ENCODE measurements around the gene TASOR.
"Not testable (repeated sequence)": the region's sequence is repeated elsewhere in the genome, so short reads cannot be mapped to it uniquely, and the experiment has no call there.

The TASOR gene

DNA sequence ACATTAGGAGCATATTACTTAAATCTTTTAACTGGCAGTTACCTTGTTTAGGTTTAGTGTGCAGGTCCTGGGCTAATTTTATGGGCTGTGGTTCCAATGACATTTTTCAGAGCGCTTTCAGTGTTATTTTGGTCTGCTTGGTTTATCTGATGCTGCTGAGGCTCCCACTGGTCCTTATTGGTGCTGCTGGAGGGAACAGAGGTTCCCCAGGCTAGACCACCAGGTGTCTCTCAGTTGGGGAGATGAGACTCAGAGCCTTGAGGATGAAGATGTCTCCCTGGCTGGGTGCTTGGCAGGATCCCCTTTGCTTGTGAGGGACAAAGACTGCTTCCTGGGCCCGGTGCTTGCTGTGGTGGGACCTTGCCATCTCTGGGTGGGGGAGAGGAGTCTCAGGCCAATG, 28.3 kb upstream of the TASOR start:
- no peak overlapping the region for H3K4me3 ChIP-seq (ENCODE audit: low read depth, low read length)
- no peak for DNase-seq (ENCODE audit: low read depth)
- TF ChIP-seq, protein P1, sequence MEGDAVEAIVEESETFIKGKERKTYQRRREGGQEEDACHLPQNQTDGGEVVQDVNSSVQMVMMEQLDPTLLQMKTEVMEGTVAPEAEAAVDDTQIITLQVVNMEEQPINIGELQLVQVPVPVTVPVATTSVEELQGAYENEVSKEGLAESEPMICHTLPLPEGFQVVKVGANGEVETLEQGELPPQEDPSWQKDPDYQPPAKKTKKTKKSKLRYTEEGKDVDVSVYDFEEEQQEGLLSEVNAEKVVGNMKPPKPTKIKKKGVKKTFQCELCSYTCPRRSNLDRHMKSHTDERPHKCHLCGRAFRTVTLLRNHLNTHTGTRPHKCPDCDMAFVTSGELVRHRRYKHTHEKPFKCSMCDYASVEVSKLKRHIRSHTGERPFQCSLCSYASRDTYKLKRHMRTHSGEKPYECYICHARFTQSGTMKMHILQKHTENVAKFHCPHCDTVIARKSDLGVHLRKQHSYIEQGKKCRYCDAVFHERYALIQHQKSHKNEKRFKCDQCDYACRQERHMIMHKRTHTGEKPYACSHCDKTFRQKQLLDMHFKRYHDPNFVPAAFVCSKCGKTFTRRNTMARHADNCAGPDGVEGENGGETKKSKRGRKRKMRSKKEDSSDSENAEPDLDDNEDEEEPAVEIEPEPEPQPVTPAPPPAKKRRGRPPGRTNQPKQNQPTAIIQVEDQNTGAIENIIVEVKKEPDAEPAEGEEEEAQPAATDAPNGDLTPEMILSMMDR (conservative IDR thresholded peaks at IDR 0.05; ENCODE audit: low read depth, low read length) = no peak

DNA sequence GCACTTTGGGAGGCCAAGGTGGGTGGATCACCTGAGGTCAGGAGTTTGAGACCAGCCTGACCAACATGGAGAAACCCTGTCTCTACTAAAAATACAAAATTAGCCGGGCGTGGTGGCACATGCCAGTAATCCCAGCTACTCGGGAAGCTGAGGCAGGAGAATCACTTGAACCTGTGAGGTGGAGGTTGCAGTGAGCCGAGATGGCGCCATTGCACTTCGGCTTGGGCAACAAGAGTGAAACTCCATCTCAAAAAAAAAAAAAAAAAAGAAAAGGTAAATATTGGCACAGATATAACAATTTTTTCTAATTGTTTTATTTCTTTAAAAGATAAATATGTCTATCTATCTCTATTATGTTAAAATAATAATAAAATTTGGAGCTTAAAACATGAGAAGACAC, 24.3 kb upstream of the TASOR start:
- not testable (repeated sequence) for DNase-seq (ENCODE audit: low read depth); H3K4me3 ChIP-seq (ENCODE audit: low read depth, low read length)

DNA sequence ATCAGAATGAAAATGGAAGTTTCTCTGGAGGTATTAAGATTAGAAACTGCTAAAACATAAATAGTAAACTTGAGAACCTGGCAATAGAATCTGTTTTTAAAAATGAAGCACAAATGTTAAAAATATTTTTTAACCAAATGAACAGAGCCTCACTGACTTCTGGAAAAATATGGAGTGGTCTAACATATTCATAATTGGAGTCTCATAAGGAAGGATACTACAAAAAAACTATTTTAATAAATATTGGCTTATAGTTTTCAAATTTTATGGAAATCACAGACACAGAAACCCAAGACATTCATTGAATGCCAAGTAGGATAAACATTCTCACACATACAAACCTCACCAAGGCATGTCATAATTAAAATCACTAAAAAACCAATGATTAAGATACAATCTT, 23.6 kb upstream of the TASOR start:
- TF ChIP-seq, protein P1 (conservative IDR thresholded peaks at IDR 0.05; ENCODE audit: low read depth, low read length) = no peak
- no peak overlapping the region for H3K4me3 ChIP-seq (ENCODE audit: low read depth, low read length)
- DNase-seq (ENCODE audit: low read depth) = no peak

DNA sequence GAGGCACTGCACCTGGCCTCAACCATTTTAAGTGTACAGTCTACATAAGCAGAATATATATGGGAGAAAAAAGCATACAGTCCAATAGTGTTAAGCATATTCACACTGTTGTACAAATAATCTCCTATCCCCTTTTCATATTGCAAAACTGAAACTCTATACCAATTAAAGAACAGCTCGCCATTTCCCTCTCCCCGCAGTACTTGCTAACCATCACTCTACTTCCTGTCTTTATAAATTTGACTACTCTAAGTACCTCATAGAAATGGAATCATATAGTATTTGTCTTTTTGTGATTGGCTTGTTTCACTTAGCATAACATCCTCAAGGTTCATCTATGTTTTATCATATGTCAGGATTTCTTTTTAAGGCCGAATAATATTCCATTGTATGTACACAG, 21.6 kb upstream of the TASOR start:
- TF ChIP-seq, protein P1 (conservative IDR thresholded peaks at IDR 0.05; ENCODE audit: low read depth, low read length) = no peak
- DNase-seq (ENCODE audit: low read depth) = no peak

DNA sequence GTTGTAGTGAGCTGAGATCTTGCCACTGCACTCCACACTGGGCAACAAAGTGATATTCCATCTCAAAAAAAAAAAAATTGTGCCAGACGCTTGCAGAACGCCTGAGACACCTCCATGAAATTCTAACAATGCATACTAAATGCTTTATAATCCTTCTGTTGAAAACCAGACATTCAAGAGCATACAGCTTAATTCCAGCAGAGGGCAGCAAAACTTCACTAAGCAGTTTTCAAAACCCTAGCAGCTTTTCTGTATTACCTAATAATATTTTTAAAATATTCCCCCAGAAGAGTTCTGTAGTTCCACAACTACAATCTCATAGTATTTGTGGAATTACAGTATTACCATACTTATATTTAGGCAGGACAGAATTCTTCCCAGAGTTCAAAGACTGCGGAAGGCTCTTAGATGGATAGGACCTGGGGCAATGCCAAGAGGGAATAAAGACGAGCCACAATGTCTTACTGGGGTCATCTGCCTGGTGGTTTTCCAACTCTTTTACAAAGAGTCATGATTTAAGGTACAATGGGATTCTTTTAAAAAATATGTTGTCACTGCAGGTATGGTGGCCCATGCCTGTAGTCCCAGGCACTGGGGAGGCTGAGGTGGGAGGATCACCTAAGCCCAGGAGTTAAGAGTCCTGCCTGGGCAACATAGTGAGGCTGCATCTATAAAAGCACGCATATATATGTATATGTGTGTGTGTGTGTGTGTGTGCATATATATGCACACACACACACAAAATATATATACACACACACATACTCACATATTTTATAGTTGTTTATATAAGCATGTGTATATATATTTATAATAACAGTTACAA, 19.6 kb upstream of the TASOR start:
- peak; percentile 87 for DNase-seq (ENCODE audit: low read depth)
- TF ChIP-seq, protein P1 (conservative IDR thresholded peaks at IDR 0.05; ENCODE audit: low read depth, low read length) = peak; percentile 79

More for the DNA sequence above, 21.6 kb upstream of the TASOR start:
- H3K4me3 ChIP-seq (ENCODE audit: low read depth, low read length) = no peak overlapping the region

DNA sequence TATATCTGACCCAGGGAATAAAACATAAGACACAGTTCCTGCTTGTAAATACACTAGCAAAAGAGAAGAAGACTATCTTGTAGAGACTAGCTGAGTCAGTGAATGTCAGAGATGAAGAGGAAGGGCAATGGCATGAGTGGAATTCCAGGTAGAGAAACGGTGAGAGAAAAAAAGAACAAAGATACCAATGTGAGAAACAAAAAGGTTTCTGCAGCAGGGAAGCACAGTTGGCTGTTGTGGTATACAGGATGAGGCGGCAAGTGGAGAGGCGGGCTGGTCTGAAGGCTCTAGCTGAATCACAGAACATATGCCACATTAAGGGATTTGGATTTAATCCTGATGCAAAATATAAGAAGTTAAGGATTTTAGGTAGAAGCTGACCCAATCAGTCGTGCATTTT, 17.1 kb upstream of the TASOR start:
- no peak for DNase-seq (ENCODE audit: low read depth)
- H3K4me3 ChIP-seq (ENCODE audit: low read depth, low read length) = no peak overlapping the region
- TF ChIP-seq, protein P1 (conservative IDR thresholded peaks at IDR 0.05; ENCODE audit: low read depth, low read length) = no peak

More for the DNA sequence above, 19.6 kb upstream of the TASOR start:
- no peak overlapping the region for H3K4me3 ChIP-seq (ENCODE audit: low read depth, low read length)

DNA sequence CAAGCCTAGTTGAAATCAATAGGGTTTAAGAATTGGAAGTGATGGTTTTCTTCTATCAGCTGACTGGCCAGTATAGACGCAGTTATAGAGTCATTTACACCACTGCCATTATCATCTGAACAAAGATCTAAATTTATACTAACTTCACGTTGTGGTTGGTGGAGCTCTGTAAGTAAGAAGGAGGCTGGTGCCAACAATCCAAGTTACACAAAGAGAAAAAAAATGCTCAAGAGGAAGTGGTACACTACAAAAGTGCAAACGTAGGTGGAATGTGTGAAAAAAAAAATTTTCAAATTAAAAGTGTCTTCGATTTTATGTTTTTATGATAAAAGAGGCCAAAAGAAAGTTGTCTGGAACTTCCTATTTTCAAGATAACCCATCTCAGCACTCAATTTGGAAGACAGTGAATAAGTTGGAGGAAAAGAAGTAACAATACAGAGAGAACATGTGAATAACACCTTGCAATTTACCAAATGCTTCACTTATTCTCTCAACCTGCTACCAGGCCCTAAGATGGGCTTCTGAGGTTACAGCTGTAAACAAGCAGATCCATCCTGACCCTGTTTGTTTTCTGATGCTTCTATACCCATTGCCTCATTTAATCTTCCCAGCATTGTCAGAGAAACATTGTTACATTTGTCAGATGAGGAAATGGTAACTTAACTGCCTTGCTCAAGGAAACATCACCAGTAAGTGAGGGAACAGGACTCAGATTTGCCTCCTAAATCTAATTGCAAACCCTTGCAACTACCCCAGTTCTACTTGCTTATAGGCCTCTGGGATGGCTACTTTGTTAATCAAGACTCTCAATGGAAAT, 12.0 kb upstream of the TASOR start:
- H3K4me3 ChIP-seq (ENCODE audit: low read depth, low read length) = no peak overlapping the region
- TF ChIP-seq, protein P1 (conservative IDR thresholded peaks at IDR 0.05; ENCODE audit: low read depth, low read length) = no peak
- no peak for DNase-seq (ENCODE audit: low read depth)
